ENCODE measurements around the gene EFNA4. TPM values are rescaled to one million over a fixed set of nuclear protein-coding genes. Genes with fewer than 3 reads are reported as not detected.

EFNA4 gene
- total RNA-seq, 1 donor from 2014 or later: 5.3 TPM

- intact Hi-C loops (cut with DNase I): no loop called here
- peaks cover 66% of the 10 kb centered on the region for H3K36me3 ChIP-seq
- TF ChIP-seq CTCF (IDR thresholded peaks at IDR 0.05): no peak
These were observed 5.7 kb upstream of the EFNA4 start for GRCh38 chr1:155057788-155058211.

GRCh38 chr1:155060736-155061135 is 2.8 kb upstream of the EFNA4 start:
- intact Hi-C loops (cut with DNase I): no loop called here
- DNase-seq (no peak), ATAC-seq (no peak)
- no peak overlapping the region for H3K4me3 ChIP-seq
- no peaks in the 10 kb centered on the region for H3K27me3 ChIP-seq
- peaks cover 23% of the 10 kb centered on the region for H3K4me1 ChIP-seq
- peaks cover 50% of the 10 kb centered on the region for H3K36me3 ChIP-seq
- no peaks in the 10 kb centered on the region for H3K9me3 ChIP-seq
- TF ChIP-seq CTCF (IDR thresholded peaks at IDR 0.05): no peak
- H3K27ac ChIP-seq: no peak overlapping the region

More at GRCh38 chr1:155057788-155058211, 5.7 kb upstream of the EFNA4 start:
- H3K27me3 ChIP-seq: no peaks in the 10 kb centered on the region
- no peak overlapping the region for H3K27ac ChIP-seq
- no peaks in the 10 kb centered on the region for H3K9me3 ChIP-seq
- no peak overlapping the region for H3K4me3 ChIP-seq
- H3K4me1 ChIP-seq: peaks cover 25% of the 10 kb centered on the region
- no peak for DNase-seq
- ATAC-seq: no peak

- Histone ChIP-seq H3K27ac (no peak overlapping the region), H3K4me1 (peaks cover 23% of the 10 kb centered on the region), H3K36me3 (peaks cover 42% of the 10 kb centered on the region), H3K9me3 (no peaks in the 10 kb centered on the region), H3K4me3 (no peak overlapping the region), H3K27me3 (no peaks in the 10 kb centered on the region)
- peak; percentile 99 for TF ChIP-seq CTCF (IDR thresholded peaks at IDR 0.05)
- DNase-seq (peak; percentile 92), ATAC-seq (peak; percentile 75)
- intact Hi-C loops (cut with DNase I): no loop called here
These were observed 2.0 kb upstream of the EFNA4 start for GRCh38 chr1:155061381-155062150.

- no peak for DNase-seq
- peaks cover 23% of the 10 kb centered on the region for H3K4me1 ChIP-seq
- H3K4me3 ChIP-seq: no peak overlapping the region
- no peak overlapping the region for H3K27ac ChIP-seq
- peaks cover 36% of the 10 kb centered on the region for H3K36me3 ChIP-seq
- no peaks in the 10 kb centered on the region for H3K9me3 ChIP-seq
- intact Hi-C loops (cut with DNase I): no loop called here
- no peak for ATAC-seq
- no peaks in the 10 kb centered on the region for H3K27me3 ChIP-seq
- TF ChIP-seq CTCF (IDR thresholded peaks at IDR 0.05): no peak
These were observed 1.3 kb upstream of the EFNA4 start for GRCh38 chr1:155062151-155062686.

- Histone ChIP-seq H3K27me3 (no peaks in the 10 kb centered on the region), H3K27ac (no peak overlapping the region), H3K9me3 (no peaks in the 10 kb centered on the region), H3K4me1 (peaks cover 23% of the 10 kb centered on the region), H3K36me3 (peaks cover 30% of the 10 kb centered on the region), H3K4me3 (peak overlapping the region; percentile 92)
- intact Hi-C loops (cut with DNase I): no loop called here
- peak; percentile 52 for ATAC-seq
- peak; percentile 83 for DNase-seq
- peak; percentile 66 for TF ChIP-seq CTCF (IDR thresholded peaks at IDR 0.05)
These were observed 683 bp upstream of the EFNA4 start for GRCh38 chr1:155062702-155063411.

Data from upper lobe of right lung (tissue), 1 donor.